ENCODE data around the gene ZDHHC6. TPM values are rescaled to one million over a fixed set of nuclear protein-coding genes. Genes with fewer than 3 reads are reported as not detected.

The ZDHHC6 gene
- total RNA-seq, 1 donor from 2014 or later, result 24.8 TPM

GRCh38 chr10:112460366-112460765 is 13.7 kb upstream of the ZDHHC6 start:
- no peak overlapping the region for H3K27ac ChIP-seq (ENCODE audit: low read depth, low read length)
- H3K4me1 Mint-ChIP-seq (ENCODE audit: low read depth, unreplicated experiment), result peaks cover 16% of the 10 kb centered on the region
- no peak overlapping the region for H3K9ac ChIP-seq (ENCODE audit: low read length)
- H3K9me3 ChIP-seq (ENCODE audit: insufficient read depth, low read depth, low read length), result no peaks in the 10 kb centered on the region
- no peak overlapping the region for H3K4me2 ChIP-seq (ENCODE audit: low read length)
- H3K36me3 ChIP-seq (ENCODE audit: insufficient read depth, low read length), result peaks cover 2% of the 10 kb centered on the region
- H3K36me3 Mint-ChIP-seq (ENCODE audit: low read depth, unreplicated experiment), result peaks cover 11% of the 10 kb centered on the region
- peak overlapping the region; percentile 99 for H3K27ac Mint-ChIP-seq (ENCODE audit: unreplicated experiment)
- TF ChIP-seq CTCF (IDR thresholded peaks at IDR 0.05; ENCODE audit: insufficient read depth, low read depth, low read length) (no peak), EZH2 (IDR thresholded peaks at IDR 0.05; ENCODE audit: insufficient read depth, low read length) (no peak)
- no peak overlapping the region for H3K4me3 ChIP-seq (ENCODE audit: insufficient read depth, low read depth, low read length)
- H3K79me2 ChIP-seq (ENCODE audit: insufficient read depth, low read length), result peaks cover 7% of the 10 kb centered on the region
- FAIRE-seq (no peak), DNase-seq (ENCODE audit: low read depth) (no peak)
- H4K20me1 ChIP-seq (ENCODE audit: insufficient read depth, low read length), result peaks cover 34% of the 10 kb centered on the region
- peaks cover 6% of the 10 kb centered on the region for H3K9me3 Mint-ChIP-seq (ENCODE audit: unreplicated experiment)
- H3K4me1 ChIP-seq (ENCODE audit: insufficient read depth, low read length), result peaks cover 2% of the 10 kb centered on the region
- no peak overlapping the region for H3K4me3 Mint-ChIP-seq (ENCODE audit: unreplicated experiment)
- no peaks in the 10 kb centered on the region for H3K27me3 Mint-ChIP-seq (ENCODE audit: low read depth, unreplicated experiment)
- H3K27me3 ChIP-seq (ENCODE audit: insufficient read depth, low read length), result no peaks in the 10 kb centered on the region
- no peak overlapping the region for H2AFZ ChIP-seq (ENCODE audit: low read depth, low read length)

- TF ChIP-seq CTCF (IDR thresholded peaks at IDR 0.05; ENCODE audit: insufficient read depth, low read depth, low read length) (no peak), EZH2 (IDR thresholded peaks at IDR 0.05; ENCODE audit: insufficient read depth, low read length) (no peak)
- H2AFZ ChIP-seq (ENCODE audit: low read depth, low read length), result no peak overlapping the region
- H3K27me3 ChIP-seq (ENCODE audit: insufficient read depth, low read length), result no peaks in the 10 kb centered on the region
- H3K4me3 ChIP-seq (ENCODE audit: insufficient read depth, low read depth, low read length), result no peak overlapping the region
- no peak overlapping the region for H3K27ac ChIP-seq (ENCODE audit: low read depth, low read length)
- peaks cover 2% of the 10 kb centered on the region for H3K4me1 ChIP-seq (ENCODE audit: insufficient read depth, low read length)
- DNase-seq (ENCODE audit: low read depth) (no peak), FAIRE-seq (no peak)
- no peaks in the 10 kb centered on the region for H3K27me3 Mint-ChIP-seq (ENCODE audit: low read depth, unreplicated experiment)
- peaks cover 14% of the 10 kb centered on the region for H3K4me1 Mint-ChIP-seq (ENCODE audit: low read depth, unreplicated experiment)
- peaks cover 19% of the 10 kb centered on the region for H3K79me2 ChIP-seq (ENCODE audit: insufficient read depth, low read length)
- H3K9me3 ChIP-seq (ENCODE audit: insufficient read depth, low read depth, low read length), result no peaks in the 10 kb centered on the region
- no peaks in the 10 kb centered on the region for H3K36me3 ChIP-seq (ENCODE audit: insufficient read depth, low read length)
- H3K9me3 Mint-ChIP-seq (ENCODE audit: unreplicated experiment), result peaks cover 6% of the 10 kb centered on the region
- H3K4me3 Mint-ChIP-seq (ENCODE audit: unreplicated experiment), result no peak overlapping the region
- no peak overlapping the region for H3K4me2 ChIP-seq (ENCODE audit: low read length)
- peaks cover 29% of the 10 kb centered on the region for H4K20me1 ChIP-seq (ENCODE audit: insufficient read depth, low read length)
- H3K27ac Mint-ChIP-seq (ENCODE audit: unreplicated experiment), result no peak overlapping the region
- no peak overlapping the region for H3K9ac ChIP-seq (ENCODE audit: low read length)
- H3K36me3 Mint-ChIP-seq (ENCODE audit: low read depth, unreplicated experiment), result peaks cover 4% of the 10 kb centered on the region
Measured at GRCh38 chr10:112456533-112456932, 9.8 kb upstream of the ZDHHC6 start.

GRCh38 chr10:112454910-112455779 is 8.4 kb upstream of the ZDHHC6 start:
- FAIRE-seq (no peak), DNase-seq (ENCODE audit: low read depth) (no peak)
- Histone ChIP-seq H3K4me2 (ENCODE audit: low read length) (no peak overlapping the region), H3K79me2 (ENCODE audit: insufficient read depth, low read length) (peaks cover 29% of the 10 kb centered on the region), H3K9ac (ENCODE audit: low read length) (peak overlapping the region; percentile 43), H3K4me1 (ENCODE audit: insufficient read depth, low read length) (peaks cover 2% of the 10 kb centered on the region), H3K4me3 (ENCODE audit: insufficient read depth, low read depth, low read length) (no peak overlapping the region), H2AFZ (ENCODE audit: low read depth, low read length) (no peak overlapping the region), H3K9me3 (ENCODE audit: insufficient read depth, low read depth, low read length) (no peaks in the 10 kb centered on the region), H3K27ac (ENCODE audit: low read depth, low read length) (peak overlapping the region; percentile 17), H4K20me1 (ENCODE audit: insufficient read depth, low read length) (peaks cover 36% of the 10 kb centered on the region), H3K27me3 (ENCODE audit: insufficient read depth, low read length) (no peaks in the 10 kb centered on the region), H3K36me3 (ENCODE audit: insufficient read depth, low read length) (no peaks in the 10 kb centered on the region)
- TF ChIP-seq EZH2 (IDR thresholded peaks at IDR 0.05; ENCODE audit: insufficient read depth, low read length) (no peak), CTCF (IDR thresholded peaks at IDR 0.05; ENCODE audit: insufficient read depth, low read depth, low read length) (no peak)
- Mint-ChIP-seq H3K4me3 (ENCODE audit: unreplicated experiment) (no peak overlapping the region), H3K4me1 (ENCODE audit: low read depth, unreplicated experiment) (peaks cover 8% of the 10 kb centered on the region), H3K36me3 (ENCODE audit: low read depth, unreplicated experiment) (no peaks in the 10 kb centered on the region), H3K27me3 (ENCODE audit: low read depth, unreplicated experiment) (no peaks in the 10 kb centered on the region), H3K27ac (ENCODE audit: unreplicated experiment) (no peak overlapping the region), H3K9me3 (ENCODE audit: unreplicated experiment) (peaks cover 3% of the 10 kb centered on the region)
